ENCODE results near the gene ZMYND15. TPM values are rescaled to one million over a fixed set of nuclear protein-coding genes. Genes with fewer than 3 reads are reported as not detected.

The ZMYND15 gene
- total and polyA plus RNA-seq, 2 of the 13 experiments (the other 11 are each of a cell fraction or from before 2014, with no cell fraction given) = 0.24 to 2.7 TPM

- TF ChIP-seq ZNF225 (CRISPR knock-in tag; IDR thresholded peaks at IDR 0.05) = peak; percentile 63; the same call in 1 of the 2 replicates
- TF ChIP-seq TBX2 (CRISPR knock-in tag; IDR thresholded peaks at IDR 0.05; ENCODE audit: borderline replicate concordance) = peak; percentile 58; the same call in 1 of the 2 replicates
- TF ChIP-seq CEBPB (IDR thresholded peaks at IDR 0.05; ENCODE audit: borderline replicate concordance, low read depth, low read length) = no peak
- TF ChIP-seq ATF7 (IDR thresholded peaks at IDR 0.05) = no peak
- peak; percentile 64; the same call in 1 of the 2 replicates for TF ChIP-seq ATF7 (CRISPR knock-in tag; IDR thresholded peaks at IDR 0.05)
- 0 out of 2 replicates have a peak, but pooled peaks have one; percentile 3 for TF ChIP-seq ZBTB38 (CRISPR knock-in tag; IDR thresholded peaks at IDR 0.05)
- TF ChIP-seq ZNF362 (CRISPR knock-in tag; IDR thresholded peaks at IDR 0.05; ENCODE audit: borderline replicate concordance) = no peak
- no peak for TF ChIP-seq REST (IDR thresholded peaks at IDR 0.05; ENCODE audit: borderline replicate concordance in 1 of 2, low read depth in 1 of 2, low read length in 2 of 2)
- TF ChIP-seq SNAI1 (CRISPR knock-in tag; IDR thresholded peaks at IDR 0.05; ENCODE audit: borderline replicate concordance) = no peak
- TF ChIP-seq TFAP4 (IDR thresholded peaks at IDR 0.05; ENCODE audit: borderline replicate concordance, low read depth) = peak; percentile 44; the same call in 1 of the 2 replicates
- TF ChIP-seq MXD3 (CRISPR knock-in tag; IDR thresholded peaks at IDR 0.05) = no peak; the same call in 1 of the 2 replicates
- TF ChIP-seq ZNF776 (CRISPR knock-in tag; IDR thresholded peaks at IDR 0.05) = peak; percentile 76
- peak; percentile 82 for TF ChIP-seq ZNF274 (CRISPR knock-in tag; IDR thresholded peaks at IDR 0.05)
- TF ChIP-seq RORA (CRISPR knock-in tag; IDR thresholded peaks at IDR 0.05) = no peak
- no peak for TF ChIP-seq ZBTB1 (CRISPR knock-in tag; IDR thresholded peaks at IDR 0.05; ENCODE audit: borderline replicate concordance)
- TF ChIP-seq ZNF124 (CRISPR knock-in tag; IDR thresholded peaks at IDR 0.05) = no peak
- peak; percentile 80 for TF ChIP-seq RBFOX2 (IDR thresholded peaks at IDR 0.05; ENCODE audit: low read depth, low read length)
- TF ChIP-seq HOXA9 (CRISPR knock-in tag; IDR thresholded peaks at IDR 0.05; ENCODE audit: borderline replicate concordance) = no peak
- TF ChIP-seq ATF5 (CRISPR knock-in tag; IDR thresholded peaks at IDR 0.05; ENCODE audit: low read depth) = 0 out of 2 replicates have a peak, but pooled peaks have one; percentile 46
- TF ChIP-seq E2F5 (CRISPR knock-in tag; conservative IDR thresholded peaks at IDR 0.05) = no peak
- no peak for TF ChIP-seq ZNF337 (CRISPR knock-in tag; IDR thresholded peaks at IDR 0.05; ENCODE audit: borderline replicate concordance, low read depth)
Observed at GRCh38 chr17:4739122-4740024, at the start of gene ZMYND15, which contains the start of gene CXCL16 (continued).
